GM21447 (cell line): Measurements from ENCODE around the gene FSTL3.
"Not testable (repeated sequence)": the region's sequence is repeated elsewhere in the genome, so short reads cannot be mapped to it uniquely, and the experiment has no call there.

Experiments used
- ATAC-seq: cut with Tn5 transposase; IDR thresholded peaks from one replicate; pipeline ENCODE4 v1.9.1; 2021; ENCODE audit not compliant: unreplicated experiment

FSTL3 gene

DNA sequence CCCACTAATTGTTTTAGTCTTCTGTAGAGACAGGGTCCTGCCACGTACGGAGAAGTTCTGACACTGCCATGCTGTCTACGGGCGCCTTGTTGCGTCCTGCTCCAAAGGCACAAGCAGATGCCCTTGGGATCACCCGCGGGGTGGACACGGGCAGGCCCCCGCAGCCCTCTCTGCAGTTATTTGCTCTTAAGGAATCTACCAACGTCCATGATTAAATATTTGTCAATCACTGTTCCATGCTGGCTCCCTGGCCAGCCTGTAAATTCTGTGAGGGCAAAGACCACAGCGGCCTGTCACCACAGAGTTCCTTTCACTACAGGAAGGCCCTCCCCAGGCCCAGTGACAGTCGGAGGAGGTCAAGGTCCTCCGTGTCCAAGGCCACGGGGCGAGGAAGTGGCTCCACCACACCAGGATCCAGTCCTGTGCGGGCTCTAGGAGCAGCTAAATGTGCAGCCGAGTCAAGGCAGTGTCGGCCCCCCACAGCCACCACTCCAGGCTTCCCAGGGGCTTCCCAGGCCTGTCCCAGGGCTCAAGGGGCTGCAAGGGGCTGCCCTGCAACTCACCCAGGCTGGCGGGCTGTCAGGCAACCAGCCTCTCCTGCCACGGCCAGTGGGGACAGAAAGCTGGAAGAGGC lies 15.3 kb upstream of the FSTL3 start:
- no peak for ATAC-seq

- ATAC-seq = no peak
Measured at GRCh38 chr19:661427-662196, 14.6 kb upstream of the FSTL3 start.

GRCh38 chr19:662207-662961 lies 13.8 kb upstream of the FSTL3 start:
- peak; percentile 12 for ATAC-seq

- ATAC-seq = peak; percentile 41
Measured at GRCh38 chr19:662962-663681, 13.1 kb upstream of the FSTL3 start, which contains the start of gene RNF126. Gene RNF126, minus strand, starts transcription at chr19:663214. Its CDS starts 93 bp downstream, at chr19:663121.

DNA sequence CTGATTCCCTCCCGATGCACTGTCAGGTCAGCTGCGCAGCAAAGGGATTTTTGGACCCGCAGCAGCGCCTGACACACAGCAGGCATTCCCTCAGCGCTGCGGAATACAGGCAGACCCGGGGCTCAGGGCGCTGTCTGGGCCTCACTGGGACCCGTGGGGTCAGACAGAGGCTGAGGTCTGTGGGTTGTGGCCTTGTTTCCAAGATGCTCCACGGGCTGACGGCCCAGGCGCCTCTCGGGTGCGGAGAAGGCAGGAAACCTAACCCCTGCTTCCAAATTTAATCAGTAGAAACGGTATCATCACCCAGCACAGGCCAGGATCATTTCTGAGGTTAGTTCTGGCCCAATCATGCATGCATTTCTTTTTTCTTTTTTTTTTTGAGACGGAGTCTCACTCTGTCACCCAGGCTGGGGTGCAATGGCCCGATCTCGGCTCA lies 12.5 kb upstream of the FSTL3 start:
- ATAC-seq = peak; percentile 1

- ATAC-seq = no peak
Measured at GRCh38 chr19:664913-665443, 11.2 kb upstream of the FSTL3 start.

DNA sequence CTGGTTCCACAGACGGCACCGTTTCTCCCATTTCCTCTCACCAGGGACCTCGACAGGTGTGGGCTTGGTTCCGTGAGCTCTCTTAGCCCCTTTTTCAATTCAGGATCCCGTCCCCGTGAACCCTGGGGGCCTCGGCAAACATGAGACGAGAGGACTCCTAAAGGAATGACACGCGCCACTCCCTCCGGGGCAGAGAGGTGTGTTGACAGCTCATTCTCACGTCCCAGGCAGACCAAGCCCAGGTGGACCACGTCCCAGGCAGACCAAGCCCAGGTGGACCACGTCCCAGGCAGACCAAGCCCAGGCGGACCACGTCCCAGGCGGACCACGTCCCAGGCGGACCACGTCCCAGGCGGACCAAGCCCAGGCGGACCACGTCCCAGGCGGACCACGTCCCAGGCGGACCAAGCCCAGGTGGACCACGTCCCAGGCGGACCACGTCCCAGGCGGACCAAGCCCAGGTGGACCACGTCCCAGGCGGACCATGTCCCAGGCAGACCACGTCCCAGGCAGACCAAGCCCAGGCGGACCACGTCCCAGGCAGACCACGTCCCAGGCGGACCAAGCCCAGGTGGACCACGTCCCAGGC lies 9.1 kb upstream of the FSTL3 start:
- ATAC-seq = not testable (repeated sequence)

GRCh38 chr19:668675-669434 lies 7.3 kb upstream of the FSTL3 start:
- not testable (repeated sequence) for ATAC-seq

GRCh38 chr19:670609-671075 lies 5.5 kb upstream of the FSTL3 start:
- ATAC-seq = no peak

- no peak for ATAC-seq
Measured at GRCh38 chr19:674282-675151, 1.7 kb upstream of the FSTL3 start.

- ATAC-seq = no peak
Measured at GRCh38 chr19:676007-676338, 219 bp upstream of the FSTL3 start.

GRCh38 chr19:677201-677600 lies 1.0 kb downstream of the FSTL3 start:
- no peak for ATAC-seq

GRCh38 chr19:677601-678436 lies 1.6 kb downstream of the FSTL3 start:
- ATAC-seq = no peak

DNA sequence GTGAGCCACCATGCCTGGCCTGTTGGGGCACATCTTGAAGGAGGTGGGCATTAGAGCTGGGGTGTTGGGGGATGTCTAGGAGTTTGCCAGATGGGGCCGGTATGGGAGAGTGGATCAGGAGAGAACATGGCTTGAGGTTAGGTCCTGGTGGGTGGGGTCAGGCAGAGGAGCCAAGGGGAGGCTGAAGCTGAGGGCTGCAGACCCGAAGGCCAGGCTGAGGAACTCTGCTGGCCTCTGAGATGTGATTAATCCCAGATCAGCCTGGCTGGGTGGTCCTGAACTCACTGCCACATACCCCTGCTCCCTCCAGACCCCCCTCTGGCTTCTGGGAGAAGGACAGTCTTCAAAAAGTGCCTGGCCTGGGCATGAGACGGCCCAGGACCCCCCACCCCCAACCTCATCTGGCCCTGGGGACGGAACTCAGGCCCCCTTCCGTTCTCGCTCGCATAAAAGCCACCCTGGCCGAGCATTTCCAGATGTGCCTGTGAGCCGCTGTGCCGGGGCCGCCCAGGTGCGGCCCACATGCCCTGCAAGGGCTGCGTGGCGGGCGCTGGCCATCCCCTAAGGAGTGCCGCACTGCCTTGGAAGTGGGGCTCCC lies 2.7 kb downstream of the FSTL3 start:
- no peak for ATAC-seq

DNA sequence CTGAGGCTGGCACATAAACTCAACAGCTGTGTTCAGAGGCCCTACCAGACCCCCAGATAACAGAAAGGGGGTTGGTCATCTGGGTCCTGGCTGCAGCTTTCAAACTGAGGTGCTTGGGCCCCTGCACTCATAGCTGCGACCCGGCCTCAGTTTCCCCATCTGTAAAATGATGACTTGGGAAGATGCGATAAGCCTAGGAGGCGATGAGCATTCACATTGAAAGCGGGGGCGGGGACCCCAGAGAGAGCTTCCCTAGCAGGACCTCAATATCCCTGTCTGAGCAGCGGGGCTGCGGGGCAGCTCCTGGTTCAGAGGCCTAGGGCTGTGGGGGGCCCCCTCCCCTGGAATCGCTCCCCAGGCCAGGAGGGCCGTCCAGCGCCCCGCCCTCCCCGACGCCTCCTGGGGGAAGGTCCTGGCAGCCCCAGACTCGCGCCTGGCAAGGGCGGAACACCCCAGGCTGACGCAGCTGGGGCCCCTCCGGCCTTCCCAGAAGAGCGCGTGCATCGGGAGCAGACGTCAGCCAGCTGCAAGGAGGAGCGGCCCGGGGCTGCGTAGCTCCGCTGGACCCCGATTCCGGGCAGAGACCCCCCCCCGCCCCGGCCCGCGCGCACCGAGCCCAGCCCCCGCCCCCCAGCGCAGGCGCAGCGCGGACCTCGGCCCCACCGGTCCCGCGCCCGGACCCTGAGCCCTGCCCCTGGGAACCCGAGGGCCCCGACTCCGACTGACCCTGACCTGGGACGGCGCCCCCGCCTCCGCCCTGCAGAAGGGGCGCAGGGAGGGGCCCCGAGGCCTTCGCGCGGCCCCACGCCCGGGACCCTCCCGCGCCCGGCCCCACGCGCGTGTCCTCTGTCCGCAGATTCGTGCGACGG lies 3.5 kb downstream of the FSTL3 start:
- ATAC-seq = no peak

GRCh38 chr19:680287-681028 lies 4.3 kb downstream of the FSTL3 start:
- ATAC-seq = peak; percentile 56
